ENCODE measurements around the gene LDLRAD4. TPM values are rescaled to one million over a fixed set of nuclear protein-coding genes. Genes with fewer than 3 reads are reported as not detected.
A peak's percentile ranks its signal among the peaks of the same experiment; 100 is the strongest.

Gene LDLRAD4
- total and polyA plus RNA-seq, 2 donors, result 46.9 to 80.0 TPM

DNA sequence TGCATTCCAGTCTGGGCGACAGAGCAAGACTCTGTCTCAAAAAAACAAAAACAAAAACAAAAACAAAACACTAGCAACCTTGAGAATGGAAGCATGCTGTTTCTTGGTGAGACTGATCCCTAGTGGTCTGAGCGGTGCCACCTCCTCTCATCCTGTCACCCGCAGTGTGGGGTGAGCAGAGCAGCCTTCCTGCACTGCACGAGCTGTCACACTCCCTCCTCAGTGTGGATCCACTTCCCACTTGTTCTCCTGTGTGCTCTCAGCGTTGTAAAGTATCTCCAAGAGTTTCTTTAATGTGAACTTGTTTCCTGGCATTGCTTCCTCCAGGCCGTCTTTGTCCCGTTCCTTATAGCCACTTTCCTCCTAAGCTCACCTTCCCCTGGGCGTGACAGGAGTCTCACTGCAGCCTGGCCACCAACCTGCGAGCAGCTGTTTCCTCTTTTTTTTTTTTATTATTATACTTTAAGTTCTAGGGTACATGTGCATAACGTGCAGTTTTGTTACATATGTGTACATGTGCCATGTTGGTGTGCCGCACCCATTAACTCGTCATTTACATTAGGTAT is 287.3 kb downstream of the LDLRAD4 start:
- peak in 2 of 9 donors; percentile 33 to 56 for DNase-seq (ENCODE audit: low read depth in 6 of 9, low spot score in 9 of 9)
- WGBS, result 29% methylated on average over 12 of the region's 12 CpGs
- no peak overlapping the region for H3K4me3 ChIP-seq (ENCODE audit: low read length in 2 of 2)
- peaks cover 40 to 55% of the 10 kb centered on the region in 2 donors for H3K4me1 ChIP-seq (ENCODE audit: control insufficient read depth in 2 of 2, insufficient read depth in 2 of 2, low read length in 2 of 2)
- peak overlapping the region; percentile 28 to 56 for H3K27ac ChIP-seq (ENCODE audit: low read depth in 1 of 2, low read length in 1 of 2)
- H3K27me3 ChIP-seq (ENCODE audit: control insufficient read depth in 2 of 2, insufficient read depth in 1 of 2, low read length in 1 of 2), result no peaks in the 10 kb centered on the region
- H3K36me3 ChIP-seq (ENCODE audit: control insufficient read depth in 2 of 2, insufficient read depth in 2 of 2, low read length in 1 of 2), result peaks cover 16 to 40% of the 10 kb centered on the region in 2 donors
- H3K9me3 ChIP-seq (ENCODE audit: control insufficient read depth in 2 of 2, insufficient read depth in 1 of 2, low read length in 1 of 2), result peaks cover 0 to 8% of the 10 kb centered on the region in 2 donors

DNA sequence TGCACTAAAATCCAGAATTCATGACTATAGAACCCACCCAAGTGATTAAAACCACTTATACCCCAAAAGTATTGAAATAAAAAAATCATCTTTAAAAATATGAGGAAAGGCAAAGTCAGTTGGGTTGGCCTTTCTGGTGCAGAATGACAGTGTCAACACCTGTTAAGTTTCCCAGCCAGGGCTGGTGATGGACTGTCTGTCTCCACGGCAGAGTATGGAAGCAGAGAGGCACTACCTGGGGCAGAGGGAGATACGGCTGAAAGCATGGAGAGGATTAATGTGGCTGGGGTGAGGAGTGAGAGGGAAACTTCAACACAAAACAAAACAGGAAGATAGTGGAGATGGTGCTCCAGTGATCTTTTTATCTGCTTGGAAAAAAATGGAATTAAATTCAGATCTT is 292.0 kb downstream of the LDLRAD4 start:
- Histone ChIP-seq H3K36me3 (ENCODE audit: control insufficient read depth in 2 of 2, insufficient read depth in 2 of 2, low read length in 1 of 2) (peaks cover 18 to 33% of the 10 kb centered on the region in 2 donors), H3K4me3 (ENCODE audit: low read length in 2 of 2) (no peak overlapping the region), H3K27ac (ENCODE audit: low read depth in 1 of 2, low read length in 1 of 2) (no peak overlapping the region), H3K9me3 (ENCODE audit: control insufficient read depth in 2 of 2, insufficient read depth in 1 of 2, low read length in 1 of 2) (peaks cover 0 to 4% of the 10 kb centered on the region in 2 donors), H3K27me3 (ENCODE audit: control insufficient read depth in 2 of 2, insufficient read depth in 1 of 2, low read length in 1 of 2) (no peaks in the 10 kb centered on the region), H3K4me1 (ENCODE audit: control insufficient read depth in 2 of 2, insufficient read depth in 2 of 2, low read length in 2 of 2) (peaks cover 43 to 57% of the 10 kb centered on the region in 2 donors)
- 95% methylated on average over 2 of the region's 2 CpGs for WGBS
- DNase-seq (ENCODE audit: low read depth in 6 of 9, low spot score in 9 of 9), result no peak

DNA sequence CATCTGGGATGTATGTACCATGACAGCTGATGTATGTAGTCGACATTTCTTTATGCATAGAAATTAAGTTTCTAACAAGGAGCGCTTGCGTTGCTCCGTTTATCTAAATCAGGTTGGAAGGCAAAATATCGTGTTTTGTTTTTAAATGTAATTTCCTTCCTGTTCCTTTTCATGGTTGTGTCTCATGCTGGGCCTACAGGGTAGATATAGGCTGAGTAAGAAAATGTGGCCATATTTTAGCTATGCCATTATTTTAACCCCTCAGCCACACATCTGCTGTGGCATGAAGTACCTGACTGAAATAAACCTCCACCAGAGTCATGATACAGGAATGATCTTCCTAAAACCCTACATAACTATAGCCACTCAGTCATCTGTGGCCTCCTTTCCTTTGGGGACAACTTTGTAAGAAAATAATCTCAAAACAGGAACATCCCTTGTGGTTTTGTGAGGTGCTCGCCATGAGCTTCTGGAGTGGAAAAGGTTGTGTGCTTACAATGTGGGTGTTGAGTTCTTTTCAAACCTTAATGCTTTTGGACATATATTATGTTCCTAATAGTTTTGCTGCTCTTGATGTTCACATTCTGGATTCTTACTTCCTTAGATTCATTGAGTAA is 293.5 kb downstream of the LDLRAD4 start:
- no peak overlapping the region for H3K4me3 ChIP-seq (ENCODE audit: low read length in 2 of 2)
- peaks cover 25 to 44% of the 10 kb centered on the region in 2 donors for H3K36me3 ChIP-seq (ENCODE audit: control insufficient read depth in 2 of 2, insufficient read depth in 2 of 2, low read length in 1 of 2)
- no peaks in the 10 kb centered on the region for H3K27me3 ChIP-seq (ENCODE audit: control insufficient read depth in 2 of 2, insufficient read depth in 1 of 2, low read length in 1 of 2)
- peaks cover 32 to 43% of the 10 kb centered on the region in 2 donors for H3K4me1 ChIP-seq (ENCODE audit: control insufficient read depth in 2 of 2, insufficient read depth in 2 of 2, low read length in 2 of 2)
- DNase-seq (ENCODE audit: low read depth in 6 of 9, low spot score in 9 of 9), result peak in 1 of 9 donors; percentile 40
- 50% methylated on average over 6 of the region's 6 CpGs for WGBS
- peaks cover 0 to 8% of the 10 kb centered on the region in 2 donors for H3K9me3 ChIP-seq (ENCODE audit: control insufficient read depth in 2 of 2, insufficient read depth in 1 of 2, low read length in 1 of 2)
- H3K27ac ChIP-seq (ENCODE audit: low read depth in 1 of 2, low read length in 1 of 2), result peak overlapping the region in 1 of 2 donors; percentile 64

DNA sequence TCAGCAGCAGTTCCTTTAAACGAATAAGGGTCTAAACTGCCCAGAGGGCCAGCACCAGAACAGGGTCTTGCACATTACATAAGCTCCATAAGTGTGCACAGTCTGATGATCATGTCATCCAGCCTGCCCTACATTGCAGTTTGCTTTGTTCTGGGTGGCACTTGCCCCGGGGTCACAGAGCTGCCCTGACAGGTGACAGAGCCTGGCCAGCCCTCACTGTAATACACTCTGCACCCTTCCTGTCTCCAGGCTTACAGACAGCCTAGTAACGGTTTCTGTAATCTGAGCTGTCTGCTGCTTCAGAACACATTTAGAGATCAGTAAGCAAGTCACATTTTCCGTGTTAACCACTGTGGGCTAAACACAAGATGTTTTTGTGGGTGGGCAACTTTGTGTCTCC is 294.5 kb downstream of the LDLRAD4 start:
- Histone ChIP-seq H3K27me3 (ENCODE audit: control insufficient read depth in 2 of 2, insufficient read depth in 1 of 2, low read length in 1 of 2) (no peaks in the 10 kb centered on the region), H3K27ac (ENCODE audit: low read depth in 1 of 2, low read length in 1 of 2) (peak overlapping the region; percentile 30 to 65), H3K4me1 (ENCODE audit: control insufficient read depth in 2 of 2, insufficient read depth in 2 of 2, low read length in 2 of 2) (peaks cover 32 to 38% of the 10 kb centered on the region in 2 donors), H3K4me3 (ENCODE audit: low read length in 2 of 2) (no peak overlapping the region), H3K36me3 (ENCODE audit: control insufficient read depth in 2 of 2, insufficient read depth in 2 of 2, low read length in 1 of 2) (peaks cover 30 to 49% of the 10 kb centered on the region in 2 donors), H3K9me3 (ENCODE audit: control insufficient read depth in 2 of 2, insufficient read depth in 1 of 2, low read length in 1 of 2) (peaks cover 0 to 13% of the 10 kb centered on the region in 2 donors)
- 30% methylated on average over 4 of the region's 4 CpGs for WGBS
- peak in 4 of 9 donors; percentile 38 to 67 (median 52) for DNase-seq (ENCODE audit: low read depth in 6 of 9, low spot score in 9 of 9)

DNA sequence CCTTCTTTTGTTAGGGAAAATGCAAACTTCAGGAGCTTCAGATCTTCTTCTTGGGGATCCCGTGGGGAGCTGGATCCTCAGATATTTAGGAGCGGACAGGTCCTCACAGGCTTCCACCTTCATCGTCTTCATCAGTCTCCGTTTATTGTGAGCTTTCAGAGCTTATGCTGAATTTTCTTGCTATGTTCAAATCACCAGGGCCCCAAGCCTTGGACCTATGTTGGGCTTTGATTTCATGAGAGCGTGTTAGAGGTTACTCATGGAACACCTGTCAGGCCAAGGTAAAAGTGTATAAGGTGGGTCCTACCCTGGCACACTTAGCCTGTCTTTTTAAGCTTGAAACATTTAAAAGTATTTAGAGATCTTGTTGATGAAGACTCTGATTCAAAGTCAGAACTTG is 294.9 kb downstream of the LDLRAD4 start:
- 94% methylated on average over 5 of the region's 5 CpGs for WGBS
- Histone ChIP-seq H3K27ac (ENCODE audit: low read depth in 1 of 2, low read length in 1 of 2) (peak overlapping the region in 1 of 2 donors; percentile 60), H3K4me3 (ENCODE audit: low read length in 2 of 2) (no peak overlapping the region), H3K9me3 (ENCODE audit: control insufficient read depth in 2 of 2, insufficient read depth in 1 of 2, low read length in 1 of 2) (peaks cover 0 to 13% of the 10 kb centered on the region in 2 donors), H3K27me3 (ENCODE audit: control insufficient read depth in 2 of 2, insufficient read depth in 1 of 2, low read length in 1 of 2) (no peaks in the 10 kb centered on the region), H3K36me3 (ENCODE audit: control insufficient read depth in 2 of 2, insufficient read depth in 2 of 2, low read length in 1 of 2) (peaks cover 30 to 52% of the 10 kb centered on the region in 2 donors), H3K4me1 (ENCODE audit: control insufficient read depth in 2 of 2, insufficient read depth in 2 of 2, low read length in 2 of 2) (peaks cover 32 to 35% of the 10 kb centered on the region in 2 donors)
- DNase-seq (ENCODE audit: low read depth in 6 of 9, low spot score in 9 of 9), result no peak

DNA sequence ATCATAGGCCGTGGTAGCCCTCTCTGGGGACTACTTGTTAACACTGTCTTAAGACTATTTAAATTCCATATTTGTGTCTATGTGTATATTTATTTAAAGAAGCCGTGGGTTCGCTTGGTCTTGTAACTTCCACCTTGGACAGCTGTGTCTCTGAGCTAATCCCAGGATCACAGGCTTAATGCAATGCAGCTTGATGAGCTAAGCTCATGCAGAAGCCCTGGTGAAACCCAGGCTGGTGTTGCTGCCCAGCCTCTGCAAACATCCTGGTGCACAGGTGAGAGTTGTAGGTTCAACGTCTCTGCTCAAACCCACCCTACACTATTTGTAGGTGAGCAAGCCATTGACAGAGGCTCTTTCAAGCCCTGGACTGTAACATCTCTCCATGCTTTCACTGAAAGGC is 296.0 kb downstream of the LDLRAD4 start:
- H3K27ac ChIP-seq (ENCODE audit: low read depth in 1 of 2, low read length in 1 of 2), result no peak overlapping the region
- 97% methylated on average over 4 of the region's 4 CpGs for WGBS
- H3K4me3 ChIP-seq (ENCODE audit: low read length in 2 of 2), result no peak overlapping the region
- H3K9me3 ChIP-seq (ENCODE audit: control insufficient read depth in 2 of 2, insufficient read depth in 1 of 2, low read length in 1 of 2), result peaks cover 0 to 9% of the 10 kb centered on the region in 2 donors
- H3K27me3 ChIP-seq (ENCODE audit: control insufficient read depth in 2 of 2, insufficient read depth in 1 of 2, low read length in 1 of 2), result no peaks in the 10 kb centered on the region
- peaks cover 31 to 32% of the 10 kb centered on the region in 2 donors for H3K4me1 ChIP-seq (ENCODE audit: control insufficient read depth in 2 of 2, insufficient read depth in 2 of 2, low read length in 2 of 2)
- peaks cover 35 to 53% of the 10 kb centered on the region in 2 donors for H3K36me3 ChIP-seq (ENCODE audit: control insufficient read depth in 2 of 2, insufficient read depth in 2 of 2, low read length in 1 of 2)
- no peak for DNase-seq (ENCODE audit: low read depth in 6 of 9, low spot score in 9 of 9)

DNA sequence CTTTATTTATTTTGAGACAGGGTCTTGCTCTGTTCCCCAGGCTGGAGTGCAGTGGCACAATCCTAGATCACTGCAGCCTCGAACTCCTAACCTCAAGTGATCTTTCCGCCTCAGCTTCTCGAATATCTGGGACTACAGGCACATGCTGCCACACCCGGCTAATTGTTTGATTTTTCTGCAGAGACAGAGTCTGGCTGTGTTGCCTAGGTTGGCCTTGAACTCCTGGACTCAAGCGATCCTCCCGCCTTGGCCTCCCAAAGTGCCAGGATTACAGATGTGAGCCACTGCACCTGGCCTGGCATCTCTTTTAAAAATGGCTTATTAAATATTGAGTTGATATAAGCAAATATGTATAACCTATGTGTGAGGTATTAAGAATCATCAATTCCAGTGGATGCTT is 298.3 kb downstream of the LDLRAD4 start:
- Histone ChIP-seq H3K36me3 (ENCODE audit: control insufficient read depth in 2 of 2, insufficient read depth in 2 of 2, low read length in 1 of 2) (peaks cover 31 to 53% of the 10 kb centered on the region in 2 donors), H3K4me3 (ENCODE audit: low read length in 2 of 2) (no peak overlapping the region), H3K27ac (ENCODE audit: low read depth in 1 of 2, low read length in 1 of 2) (no peak overlapping the region), H3K27me3 (ENCODE audit: control insufficient read depth in 2 of 2, insufficient read depth in 1 of 2, low read length in 1 of 2) (no peaks in the 10 kb centered on the region), H3K4me1 (ENCODE audit: control insufficient read depth in 2 of 2, insufficient read depth in 2 of 2, low read length in 2 of 2) (peaks cover 17 to 19% of the 10 kb centered on the region in 2 donors), H3K9me3 (ENCODE audit: control insufficient read depth in 2 of 2, insufficient read depth in 1 of 2, low read length in 1 of 2) (peaks cover 0 to 9% of the 10 kb centered on the region in 2 donors)
- DNase-seq (ENCODE audit: low read depth in 6 of 9, low spot score in 9 of 9), result no peak
- WGBS, result 98% methylated on average over 6 of the region's 6 CpGs

DNA sequence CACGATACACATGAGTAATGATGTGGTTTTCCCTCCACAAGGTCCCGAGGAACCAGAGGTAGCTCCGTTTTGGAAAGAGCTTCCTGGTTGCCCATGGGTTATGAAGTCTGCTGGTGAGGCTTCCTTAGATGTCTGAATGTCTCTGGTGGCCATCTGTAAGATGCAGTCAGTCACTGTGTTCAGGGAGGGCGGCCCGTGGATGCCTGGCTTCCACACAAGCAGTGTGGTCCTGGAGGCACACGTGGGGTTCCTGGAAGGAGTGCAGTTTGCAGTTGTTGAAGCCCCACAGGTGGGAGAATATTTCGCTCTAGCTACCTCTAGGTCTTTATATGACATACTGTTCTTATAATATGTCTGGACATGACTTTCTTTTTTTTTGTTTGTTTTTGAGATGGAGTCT is 298.8 kb downstream of the LDLRAD4 start:
- peaks cover 12 to 15% of the 10 kb centered on the region in 2 donors for H3K4me1 ChIP-seq (ENCODE audit: control insufficient read depth in 2 of 2, insufficient read depth in 2 of 2, low read length in 2 of 2)
- no peak overlapping the region for H3K27ac ChIP-seq (ENCODE audit: low read depth in 1 of 2, low read length in 1 of 2)
- no peak overlapping the region for H3K4me3 ChIP-seq (ENCODE audit: low read length in 2 of 2)
- 97% methylated on average over 7 of the region's 7 CpGs for WGBS
- DNase-seq (ENCODE audit: low read depth in 6 of 9, low spot score in 9 of 9), result no peak
- peaks cover 31 to 53% of the 10 kb centered on the region in 2 donors for H3K36me3 ChIP-seq (ENCODE audit: control insufficient read depth in 2 of 2, insufficient read depth in 2 of 2, low read length in 1 of 2)
- H3K9me3 ChIP-seq (ENCODE audit: control insufficient read depth in 2 of 2, insufficient read depth in 1 of 2, low read length in 1 of 2), result peaks cover 0 to 9% of the 10 kb centered on the region in 2 donors
- no peaks in the 10 kb centered on the region for H3K27me3 ChIP-seq (ENCODE audit: control insufficient read depth in 2 of 2, insufficient read depth in 1 of 2, low read length in 1 of 2)

DNA sequence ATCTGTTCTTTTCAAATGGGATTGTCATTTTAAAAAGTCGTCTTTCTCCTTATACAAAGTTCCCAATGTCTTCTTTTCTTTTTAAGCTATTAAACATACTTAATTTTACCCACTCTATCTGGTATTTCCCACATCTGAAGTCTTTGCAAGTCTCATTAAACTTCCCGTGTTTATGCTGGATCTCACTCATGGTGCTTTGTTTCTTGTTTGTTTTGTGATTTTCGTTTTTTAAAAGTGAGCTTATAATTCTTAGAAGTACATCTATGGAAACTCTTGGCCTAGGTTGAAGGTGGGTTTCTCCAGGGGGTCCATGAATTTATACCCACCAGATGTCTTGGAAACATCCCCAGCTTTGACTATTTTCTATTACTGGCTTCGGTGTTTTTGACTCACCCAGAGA is 299.8 kb downstream of the LDLRAD4 start:
- DNase-seq (ENCODE audit: low read depth in 6 of 9, low spot score in 9 of 9), result no peak
- H3K4me1 ChIP-seq (ENCODE audit: control insufficient read depth in 2 of 2, insufficient read depth in 2 of 2, low read length in 2 of 2), result peaks cover 3 to 9% of the 10 kb centered on the region in 2 donors
- H3K27ac ChIP-seq (ENCODE audit: low read depth in 1 of 2, low read length in 1 of 2), result no peak overlapping the region
- no peaks in the 10 kb centered on the region for H3K27me3 ChIP-seq (ENCODE audit: control insufficient read depth in 2 of 2, insufficient read depth in 1 of 2, low read length in 1 of 2)
- no peak overlapping the region for H3K4me3 ChIP-seq (ENCODE audit: low read length in 2 of 2)
- 98% methylated on average over 4 of the region's 4 CpGs for WGBS
- peaks cover 0 to 9% of the 10 kb centered on the region in 2 donors for H3K9me3 ChIP-seq (ENCODE audit: control insufficient read depth in 2 of 2, insufficient read depth in 1 of 2, low read length in 1 of 2)
- peaks cover 31 to 58% of the 10 kb centered on the region in 2 donors for H3K36me3 ChIP-seq (ENCODE audit: control insufficient read depth in 2 of 2, insufficient read depth in 2 of 2, low read length in 1 of 2)
